HG02884 (cell line): ENCODE measurements around the gene EMC1.
"Not testable (repeated sequence)": the region's sequence is repeated elsewhere in the genome, so short reads cannot be mapped to it uniquely, and the experiment has no call there.

Experiments used
- ATAC-seq: cut with Tn5 transposase; IDR thresholded peaks from one replicate; pipeline ENCODE4 v1.9.1; 2021; ENCODE audit warnings: mild to moderate bottlenecking, moderate library complexity; ENCODE audit not compliant: unreplicated experiment

Gene EMC1

GRCh38 chr1:19262047-19262446 is 10.7 kb upstream of the EMC1 start:
- no peak for ATAC-seq

- ATAC-seq = no peak
Measured at GRCh38 chr1:19260211-19261138, 9.2 kb upstream of the EMC1 start.

- no peak for ATAC-seq
Measured at GRCh38 chr1:19258353-19258752, 7.0 kb upstream of the EMC1 start.

- ATAC-seq = no peak
Measured at GRCh38 chr1:19257178-19257914, 6.0 kb upstream of the EMC1 start.

- not testable (repeated sequence) for ATAC-seq
Measured at GRCh38 chr1:19256301-19256700, 5.0 kb upstream of the EMC1 start.

- ATAC-seq = no peak
Measured at GRCh38 chr1:19255288-19255687, 4.0 kb upstream of the EMC1 start.

- no peak for ATAC-seq
Measured at GRCh38 chr1:19254416-19254815, 3.1 kb upstream of the EMC1 start.

- no peak for ATAC-seq
Measured at GRCh38 chr1:19250629-19251304, 557 bp downstream of the EMC1 start.

GRCh38 chr1:19240673-19241538 is 10.4 kb downstream of the EMC1 start:
- ATAC-seq = no peak

- ATAC-seq = no peak
Measured at GRCh38 chr1:19239876-19240275, 11.4 kb downstream of the EMC1 start.

GRCh38 chr1:19234224-19234623 is 17.1 kb downstream of the EMC1 start:
- ATAC-seq = no peak

- no peak for ATAC-seq
Measured at GRCh38 chr1:19232524-19232846, 18.8 kb downstream of the EMC1 start.

GRCh38 chr1:19231736-19232523 is 19.4 kb downstream of the EMC1 start:
- ATAC-seq = not testable (repeated sequence)

- no peak for ATAC-seq
Measured at GRCh38 chr1:19229828-19230325, 21.4 kb downstream of the EMC1 start.

- no peak for ATAC-seq
Measured at GRCh38 chr1:19229229-19229628, 22.1 kb downstream of the EMC1 start.

- ATAC-seq = no peak
Measured at GRCh38 chr1:19222979-19223824, 28.1 kb downstream of the EMC1 start.

- ATAC-seq = no peak
Measured at GRCh38 chr1:19222573-19222972, 28.8 kb downstream of the EMC1 start.

GRCh38 chr1:19220991-19221390 is 30.3 kb downstream of the EMC1 start:
- ATAC-seq = no peak
